ENCODE measurements around the gene CWF19L1. TPM values are rescaled to one million over a fixed set of nuclear protein-coding genes. Genes with fewer than 3 reads are reported as not detected.
"Not testable (repeated sequence)": the region's sequence is repeated elsewhere in the genome, so short reads cannot be mapped to it uniquely, and the experiment has no call there.

Gene CWF19L1
- 23.4 TPM for polyA plus RNA-seq (ENCODE audit: insufficient read length)

- DNase-seq = peak; percentile 89
These were observed at the start of gene CWF19L1 for GRCh38 chr10:100267239-100268104. Gene CWF19L1, minus strand, starts transcription at chr10:100267638. Its CDS starts 45 bp downstream, at chr10:100267593.

DNA sequence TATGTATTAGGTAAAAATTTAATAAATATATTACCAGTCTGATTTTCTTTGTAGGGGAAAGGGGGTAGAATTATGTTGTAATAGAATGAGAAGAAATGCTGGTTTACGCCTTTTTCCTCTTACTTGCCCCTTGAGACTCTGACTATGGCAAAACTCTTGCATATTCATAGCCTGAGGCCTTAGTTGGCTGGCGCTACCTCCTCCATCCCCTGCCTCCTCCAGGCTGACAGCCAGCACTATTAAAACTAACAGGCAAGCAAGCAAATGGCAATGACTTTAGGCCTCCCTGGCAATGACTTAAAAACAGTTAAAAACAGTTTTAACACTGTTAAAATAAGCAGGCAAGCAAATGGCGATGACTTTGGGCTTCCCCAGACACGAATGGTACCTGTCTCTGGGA is 48.2 kb upstream of the CWF19L1 start:
- DNase-seq = no peak

- no peak for DNase-seq
These were observed 43.9 kb upstream of the CWF19L1 start for GRCh38 chr10:100311298-100311697.

DNA sequence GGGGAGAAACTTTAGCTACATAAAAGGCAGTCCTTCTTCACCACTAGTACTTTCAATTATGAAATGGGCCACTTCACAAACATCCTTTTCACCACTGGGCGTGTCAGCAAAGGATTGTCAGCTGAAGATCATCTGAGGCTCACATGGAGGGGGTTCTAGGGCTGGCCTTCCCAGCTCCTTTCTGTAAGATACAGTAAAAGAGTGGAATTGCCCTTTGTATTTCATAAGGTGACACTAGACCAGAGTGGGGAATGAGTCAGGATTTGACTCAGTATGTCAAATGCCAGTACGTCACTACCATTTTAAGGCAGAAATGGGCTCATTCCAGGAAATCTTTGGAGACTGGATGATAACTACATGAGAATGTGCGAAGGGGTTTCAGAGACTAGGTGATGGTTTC is 40.2 kb upstream of the CWF19L1 start:
- DNase-seq = no peak

DNA sequence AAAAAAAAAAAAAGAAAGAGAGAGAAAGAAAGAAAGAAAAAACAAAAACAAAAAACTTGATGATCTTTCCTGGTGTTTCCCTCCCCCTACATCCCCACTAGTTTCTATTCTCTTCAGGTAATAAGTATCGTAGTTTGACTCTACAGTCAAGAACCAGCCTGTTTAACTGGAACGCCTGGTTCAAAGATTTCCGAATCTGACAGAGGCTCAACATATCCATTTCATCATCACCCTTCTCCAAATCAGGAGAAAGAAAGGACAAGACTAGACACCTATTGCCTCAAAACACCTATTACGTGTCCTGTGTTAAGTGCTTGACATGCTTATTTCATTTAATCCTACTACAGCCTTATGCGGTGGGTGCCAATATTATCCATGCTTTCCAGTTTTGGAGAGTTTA is 39.4 kb upstream of the CWF19L1 start:
- no peak for DNase-seq

DNA sequence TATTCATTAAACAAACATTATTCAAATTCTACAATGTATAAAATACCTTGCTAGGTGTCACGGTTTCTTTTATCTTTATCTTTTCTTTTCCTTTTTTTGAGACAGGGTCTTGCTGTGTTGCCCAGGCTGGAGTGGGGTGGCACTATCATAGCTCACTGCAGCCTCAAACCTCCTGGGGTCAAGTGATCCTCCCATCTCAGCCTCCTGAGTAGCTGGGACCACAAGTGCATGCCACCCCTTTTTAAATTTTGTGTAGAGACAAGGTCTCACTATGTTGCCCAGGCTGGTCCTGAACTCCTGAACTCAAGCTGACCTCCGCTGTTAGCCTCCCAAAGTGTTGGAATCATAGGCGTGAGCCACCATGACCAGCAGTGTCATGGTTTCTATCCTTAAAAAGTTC is 37.0 kb upstream of the CWF19L1 start:
- no peak for DNase-seq

DNA sequence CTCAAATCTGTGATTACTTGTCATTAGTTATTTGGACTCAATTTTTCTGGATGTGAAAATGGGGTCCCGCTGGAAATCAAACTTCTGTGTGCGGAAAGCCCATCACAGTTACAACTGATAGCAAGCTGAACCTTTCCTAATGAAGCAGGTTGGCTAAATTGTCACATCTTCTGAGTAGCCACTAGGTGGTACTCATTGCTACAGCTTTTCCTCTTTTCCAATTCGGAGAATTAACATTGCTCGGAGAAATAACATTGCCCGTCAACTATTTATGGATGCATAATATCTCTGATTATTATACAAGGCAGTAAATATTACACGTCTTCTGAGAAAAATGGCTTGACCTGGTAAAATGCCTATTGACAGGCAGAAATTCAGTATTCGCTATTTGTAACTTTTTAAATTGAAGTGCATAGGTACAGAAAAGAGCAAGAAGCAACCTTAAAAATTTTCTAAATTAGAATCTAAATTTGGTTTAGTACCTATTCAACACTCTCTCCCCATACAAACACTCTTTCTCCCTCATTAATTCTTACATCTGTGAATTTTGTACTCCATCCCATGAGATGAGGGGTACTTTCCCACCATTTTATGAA is 36.4 kb upstream of the CWF19L1 start:
- DNase-seq = no peak

GRCh38 chr10:100301123-100301522 is 33.7 kb upstream of the CWF19L1 start:
- not testable (repeated sequence) for DNase-seq

- no peak for DNase-seq
These were observed 29.8 kb upstream of the CWF19L1 start for GRCh38 chr10:100297242-100297641.

DNA sequence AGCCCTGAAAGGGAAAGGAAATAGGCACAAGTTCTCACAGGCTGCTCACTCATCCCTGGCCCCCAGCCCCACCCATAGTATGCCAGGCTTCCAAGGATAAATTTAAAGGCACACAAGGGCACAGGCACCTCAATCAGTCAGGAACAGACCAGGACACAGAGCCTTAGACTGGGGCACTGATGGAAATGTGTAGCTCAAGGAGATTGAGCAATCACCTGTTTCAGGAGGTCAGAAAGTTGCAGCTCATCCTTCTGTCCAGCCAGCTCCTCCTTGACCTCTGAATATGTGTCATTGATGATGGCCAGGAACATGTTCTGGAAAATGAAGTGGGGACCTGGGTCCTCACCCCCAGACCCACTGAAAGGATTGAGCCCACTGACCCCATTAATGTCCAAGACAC is 25.6 kb upstream of the CWF19L1 start:
- DNase-seq = no peak

DNA sequence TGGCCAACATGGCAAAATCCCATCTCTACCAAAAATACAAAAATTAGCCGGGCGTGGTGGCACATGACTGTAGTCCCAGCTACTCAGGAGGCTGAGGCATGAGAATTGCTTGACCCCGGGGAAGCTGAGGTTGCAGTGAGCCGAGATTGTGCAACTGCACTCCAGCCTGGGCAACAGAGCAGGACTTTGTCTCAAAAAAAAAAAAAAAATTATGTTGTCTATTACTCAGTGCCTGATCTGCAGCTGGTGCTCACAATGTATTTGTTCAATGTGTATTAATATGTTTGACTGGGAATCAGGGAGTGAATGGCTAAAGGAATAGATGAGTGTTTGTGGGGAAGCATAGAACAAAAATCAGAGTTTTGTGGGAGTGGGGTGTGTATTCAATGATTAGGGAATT is 24.9 kb upstream of the CWF19L1 start:
- not testable (repeated sequence) for DNase-seq

- DNase-seq = no peak
These were observed 23.9 kb upstream of the CWF19L1 start for GRCh38 chr10:100291356-100291755.

- DNase-seq = no peak
These were observed 22.2 kb upstream of the CWF19L1 start for GRCh38 chr10:100289641-100290040.

DNA sequence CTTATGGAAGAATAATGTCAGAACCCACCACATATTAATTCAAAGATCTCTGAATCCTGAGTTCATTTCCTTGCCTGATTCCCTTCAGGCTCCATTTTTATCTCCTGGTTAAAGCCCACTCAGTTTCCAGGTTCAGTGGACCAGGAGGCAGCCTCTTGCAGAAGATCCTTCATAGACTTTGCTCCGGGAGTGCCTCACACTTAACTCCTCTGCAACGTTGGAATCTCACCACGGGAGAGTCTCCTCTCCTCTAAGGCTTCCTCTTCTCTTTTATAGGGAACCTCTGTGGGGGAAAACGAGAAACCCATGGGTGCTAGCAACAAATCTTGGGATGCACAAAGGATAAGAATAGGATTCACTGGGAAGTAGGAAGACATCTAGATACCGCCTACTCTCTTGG is 20.8 kb upstream of the CWF19L1 start:
- no peak for DNase-seq

- no peak for DNase-seq
These were observed 20.3 kb upstream of the CWF19L1 start for GRCh38 chr10:100287756-100288155.

GRCh38 chr10:100286051-100287033 is 18.9 kb upstream of the CWF19L1 start, which contains the start of gene BLOC1S2:
Gene BLOC1S2, minus strand, starts transcription at chr10:100286680. Its CDS starts 21 bp downstream, at chr10:100286659.
- peak; percentile 90 for DNase-seq

GRCh38 chr10:100285326-100285725 is 17.9 kb upstream of the CWF19L1 start:
- DNase-seq = not testable (repeated sequence)

- DNase-seq = no peak
These were observed 15.5 kb upstream of the CWF19L1 start for GRCh38 chr10:100282907-100283306.

- not testable (repeated sequence) for DNase-seq
These were observed 9.5 kb upstream of the CWF19L1 start for GRCh38 chr10:100276971-100277370.

DNA sequence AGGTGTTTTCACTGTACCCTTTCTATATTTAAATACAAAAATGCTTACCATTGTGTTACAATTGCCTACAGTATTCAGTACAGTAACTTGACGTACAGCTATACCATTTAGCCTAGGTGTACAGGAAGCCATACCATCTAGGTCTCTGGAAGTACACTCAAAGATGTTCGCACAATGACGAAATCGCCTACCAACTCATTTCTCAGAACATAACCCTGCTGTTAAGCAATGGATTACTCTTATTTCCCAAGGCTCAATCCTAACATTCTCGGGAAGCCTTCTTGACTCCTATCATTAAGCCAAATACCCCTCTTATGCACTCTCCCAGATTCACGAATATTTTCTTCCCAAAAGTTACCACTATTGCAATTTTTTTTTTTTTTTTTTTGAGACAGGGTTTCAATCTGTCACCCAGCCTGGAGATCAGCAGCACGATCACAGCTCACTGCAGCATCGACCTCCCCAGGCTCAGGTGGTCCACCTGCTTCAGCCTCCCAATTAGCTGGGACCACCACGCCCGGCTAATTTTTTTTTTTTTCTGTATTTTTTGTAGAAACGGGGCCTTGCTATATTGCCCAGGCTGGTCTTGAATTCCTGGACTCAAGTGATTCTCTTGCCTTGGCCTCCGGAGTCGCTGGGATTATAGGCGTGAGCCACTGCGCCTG is 1.5 kb downstream of the CWF19L1 start:
- no peak for DNase-seq

DNA sequence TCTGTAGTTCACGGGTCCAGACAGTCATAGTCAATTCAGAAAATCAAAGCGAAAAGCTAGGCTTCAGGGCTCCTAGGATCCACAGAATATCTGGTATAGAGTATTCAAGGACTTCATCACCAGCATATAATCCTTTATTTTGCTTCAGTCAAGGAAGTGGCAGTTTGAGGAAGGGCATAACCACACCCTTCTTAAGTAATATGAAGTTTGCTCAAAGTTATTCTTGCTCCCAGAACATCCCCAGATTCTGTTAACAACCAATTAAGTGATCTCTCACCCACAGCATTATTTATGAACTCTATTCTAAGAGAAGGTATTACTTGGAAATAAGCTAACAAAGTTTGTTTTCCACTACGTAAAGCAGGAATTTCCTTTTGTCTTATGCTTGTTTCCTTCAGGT is 13.2 kb downstream of the CWF19L1 start:
- no peak for DNase-seq

DNA sequence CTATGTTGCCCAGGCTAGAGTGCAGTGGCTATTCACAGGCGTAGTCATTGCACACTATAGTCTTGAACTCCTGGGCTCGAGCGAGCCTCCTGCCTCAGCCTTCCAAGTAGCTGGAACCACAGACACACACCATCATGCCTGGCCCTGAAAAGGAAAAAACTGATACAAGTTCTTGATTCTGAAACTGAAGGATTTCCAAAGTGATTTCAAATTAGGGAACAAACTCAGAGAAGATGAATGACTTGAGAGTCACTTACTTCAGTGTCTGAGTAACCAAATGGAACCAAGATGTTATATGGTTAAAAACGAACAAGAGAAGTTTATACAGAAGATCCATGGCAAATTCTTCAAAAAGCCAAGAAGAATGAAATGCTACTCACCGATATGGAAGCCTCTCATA is 14.4 kb downstream of the CWF19L1 start:
- DNase-seq = no peak
